ENCODE data around the gene NEK8. TPM values are rescaled to one million over a fixed set of nuclear protein-coding genes. Genes with fewer than 3 reads are reported as not detected.

Gene NEK8
- total RNA-seq, 3 donors from 2014 or later, result 3.4 to 7.9 (median 6.8) TPM

- ATAC-seq, result no peak
- intact Hi-C loops (cut with DNase I, micrococcal nuclease), result no loop called here
These were observed 27.6 kb upstream of the NEK8 start for GRCh38 chr17:28700830-28701492.

GRCh38 chr17:28702026-28702751 is 26.4 kb upstream of the NEK8 start:
- intact Hi-C loops (cut with DNase I, micrococcal nuclease), result no loop called here
- ATAC-seq, result no peak
- Histone ChIP-seq H3K4me3 (no peak overlapping the region), H3K4me1 (ENCODE audit: low read depth) (peaks cover 15% of the 10 kb centered on the region), H3K36me3 (ENCODE audit: low read depth) (peaks cover 16% of the 10 kb centered on the region), H3K9me3 (no peaks in the 10 kb centered on the region)
- no peak for DNase-seq
- TF ChIP-seq CTCF (IDR thresholded peaks at IDR 0.05), result no peak

More at GRCh38 chr17:28700830-28701492, 27.6 kb upstream of the NEK8 start:
- H3K4me1 ChIP-seq (ENCODE audit: low read depth), result peaks cover 16% of the 10 kb centered on the region
- no peak for DNase-seq
- H3K9me3 ChIP-seq, result no peaks in the 10 kb centered on the region
- H3K36me3 ChIP-seq (ENCODE audit: low read depth), result peaks cover 16% of the 10 kb centered on the region
- no peak overlapping the region for H3K4me3 ChIP-seq
- TF ChIP-seq CTCF (IDR thresholded peaks at IDR 0.05), result no peak

GRCh38 chr17:28702752-28703150 is 25.8 kb upstream of the NEK8 start:
- Histone ChIP-seq H3K9me3 (no peaks in the 10 kb centered on the region), H3K36me3 (ENCODE audit: low read depth) (peaks cover 16% of the 10 kb centered on the region), H3K4me1 (ENCODE audit: low read depth) (peaks cover 9% of the 10 kb centered on the region), H3K4me3 (no peak overlapping the region)
- no peak for DNase-seq
- intact Hi-C loops (cut with DNase I, micrococcal nuclease), result no loop called here
- TF ChIP-seq CTCF (IDR thresholded peaks at IDR 0.05), result no peak
- ATAC-seq, result no peak

GRCh38 chr17:28703552-28704218 is 24.9 kb upstream of the NEK8 start:
- peaks cover 16% of the 10 kb centered on the region for H3K36me3 ChIP-seq (ENCODE audit: low read depth)
- no peak overlapping the region for H3K4me3 ChIP-seq
- intact Hi-C loops (cut with DNase I, micrococcal nuclease), result no loop called here
- peaks cover 2% of the 10 kb centered on the region for H3K4me1 ChIP-seq (ENCODE audit: low read depth)
- no peak for TF ChIP-seq CTCF (IDR thresholded peaks at IDR 0.05)
- ATAC-seq, result no peak
- DNase-seq, result no peak
- no peaks in the 10 kb centered on the region for H3K9me3 ChIP-seq

- ATAC-seq (no peak), DNase-seq (no peak)
- intact Hi-C loops (cut with DNase I, micrococcal nuclease), result no loop called here
- H3K36me3 ChIP-seq (ENCODE audit: low read depth), result peaks cover 16% of the 10 kb centered on the region
- no peaks in the 10 kb centered on the region for H3K4me1 ChIP-seq (ENCODE audit: low read depth)
- TF ChIP-seq CTCF (IDR thresholded peaks at IDR 0.05), result no peak
- no peak overlapping the region for H3K4me3 ChIP-seq
- H3K9me3 ChIP-seq, result no peaks in the 10 kb centered on the region
These were observed 24.2 kb upstream of the NEK8 start for GRCh38 chr17:28704219-28704858.

All from mucosa of descending colon (tissue), 3 donors.